GM12801 (cell line): Measurements from ENCODE around the gene ATP6V0B.

Source experiments
- CTCF ChIP-seq: IDR thresholded peaks from one replicate; pipeline ENCODE4 v1.5.1; 2011; ENCODE audit warnings: control low read depth; ENCODE audit not compliant: insufficient read length; ENCODE audit errors: extremely low read depth

Gene ATP6V0B

GRCh38 chr1:43957407-43958040 lies 17.2 kb upstream of the ATP6V0B start:
- no peak for TF ChIP-seq CTCF

- no peak for TF ChIP-seq CTCF
Measured at GRCh38 chr1:43958351-43959255, 16.2 kb upstream of the ATP6V0B start.

- TF ChIP-seq CTCF = no peak
Measured at GRCh38 chr1:43960798-43961197, 14.0 kb upstream of the ATP6V0B start.

- no peak for TF ChIP-seq CTCF
Measured at GRCh38 chr1:43961692-43962091, 13.1 kb upstream of the ATP6V0B start.

- TF ChIP-seq CTCF = no peak
Measured at GRCh38 chr1:43962324-43962723, 12.4 kb upstream of the ATP6V0B start.

- no peak for TF ChIP-seq CTCF
Measured at GRCh38 chr1:43963006-43963405, 11.8 kb upstream of the ATP6V0B start.

GRCh38 chr1:43963890-43964289 lies 10.9 kb upstream of the ATP6V0B start:
- no peak for TF ChIP-seq CTCF
